C4-2B (cell line): Measurements from ENCODE around the gene MAT2B.

Source experiments
- ZFX ChIP-seq: fragments of 450-650 bp; IDR thresholded peaks from 2 replicates; pipeline ENCODE4 v1.6.1; 2017
- TF ChIP-seq, protein P1 (sequence below): fragments of 450-650 bp; conservative IDR thresholded peaks from 2 replicates; pipeline ENCODE4 v1.5.1; 2017; ENCODE audit warnings: mild to moderate bottlenecking

DNA sequence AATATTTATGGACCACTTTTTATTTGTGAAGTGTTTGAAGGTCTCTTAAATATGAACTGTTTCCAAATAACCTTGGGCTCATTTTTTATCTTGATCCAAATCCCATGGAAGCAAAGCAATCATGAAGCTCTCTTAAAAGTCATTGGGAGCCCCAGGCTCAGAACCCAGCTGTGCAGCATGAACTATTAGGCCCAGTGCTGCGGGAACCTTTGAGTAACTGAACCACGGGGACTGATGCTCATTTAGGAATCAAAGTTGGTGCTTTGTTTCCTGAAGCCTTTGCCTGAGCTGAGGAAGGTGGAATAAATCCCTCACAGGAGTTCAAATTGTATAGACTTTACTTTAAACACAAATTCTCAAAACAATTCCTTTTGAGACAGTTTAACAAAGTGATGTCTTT lies 27.8 kb downstream of the MAT2B start:
- TF ChIP-seq, protein P1, sequence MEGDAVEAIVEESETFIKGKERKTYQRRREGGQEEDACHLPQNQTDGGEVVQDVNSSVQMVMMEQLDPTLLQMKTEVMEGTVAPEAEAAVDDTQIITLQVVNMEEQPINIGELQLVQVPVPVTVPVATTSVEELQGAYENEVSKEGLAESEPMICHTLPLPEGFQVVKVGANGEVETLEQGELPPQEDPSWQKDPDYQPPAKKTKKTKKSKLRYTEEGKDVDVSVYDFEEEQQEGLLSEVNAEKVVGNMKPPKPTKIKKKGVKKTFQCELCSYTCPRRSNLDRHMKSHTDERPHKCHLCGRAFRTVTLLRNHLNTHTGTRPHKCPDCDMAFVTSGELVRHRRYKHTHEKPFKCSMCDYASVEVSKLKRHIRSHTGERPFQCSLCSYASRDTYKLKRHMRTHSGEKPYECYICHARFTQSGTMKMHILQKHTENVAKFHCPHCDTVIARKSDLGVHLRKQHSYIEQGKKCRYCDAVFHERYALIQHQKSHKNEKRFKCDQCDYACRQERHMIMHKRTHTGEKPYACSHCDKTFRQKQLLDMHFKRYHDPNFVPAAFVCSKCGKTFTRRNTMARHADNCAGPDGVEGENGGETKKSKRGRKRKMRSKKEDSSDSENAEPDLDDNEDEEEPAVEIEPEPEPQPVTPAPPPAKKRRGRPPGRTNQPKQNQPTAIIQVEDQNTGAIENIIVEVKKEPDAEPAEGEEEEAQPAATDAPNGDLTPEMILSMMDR = no peak
- TF ChIP-seq ZFX = no peak
